ENCODE results near the gene TCF20.
A peak's percentile ranks its signal among the peaks of the same experiment; 100 is the strongest.

TCF20 gene

DNA sequence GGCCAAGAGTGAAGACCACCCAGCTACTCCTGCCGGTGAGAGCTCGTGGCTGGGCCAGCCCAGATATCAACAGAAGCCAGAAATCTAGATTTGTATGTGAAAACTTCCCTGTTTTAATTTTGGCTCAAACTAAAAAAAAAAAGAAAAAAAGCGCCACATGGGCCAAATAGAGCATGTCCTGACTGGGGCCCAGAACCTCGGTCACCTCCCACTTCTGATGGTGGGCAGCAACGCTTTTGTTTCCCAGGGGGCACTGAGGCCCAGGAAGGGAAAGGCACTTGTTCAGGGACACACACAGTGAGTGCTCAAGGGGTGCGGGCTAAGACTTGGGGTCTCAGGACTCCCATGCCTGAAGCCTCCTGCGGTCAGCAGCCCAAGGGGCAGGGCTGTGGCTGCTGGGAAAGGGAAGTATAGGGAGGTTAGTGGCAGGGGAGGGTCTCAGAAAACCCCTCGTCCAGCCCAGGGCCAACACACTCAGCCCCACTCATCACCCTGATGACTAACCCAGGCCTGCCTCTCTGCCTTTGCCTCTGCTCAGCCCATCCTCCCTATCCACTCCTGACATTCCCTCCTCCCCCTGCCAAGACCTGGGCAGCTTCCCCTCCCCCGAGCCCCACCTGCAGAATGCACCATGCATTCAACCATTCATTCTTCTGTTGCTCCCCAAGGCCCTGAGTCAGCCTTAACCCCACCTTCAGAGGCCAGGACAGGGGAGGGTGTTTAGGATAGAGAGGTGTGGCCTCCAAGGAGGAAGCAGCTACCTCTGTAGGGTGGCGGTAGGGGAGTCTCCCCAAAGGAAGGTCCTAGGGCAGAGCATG is 30.0 kb upstream of the TCF20 start:
- peak; percentile 16 for DNase-seq

DNA sequence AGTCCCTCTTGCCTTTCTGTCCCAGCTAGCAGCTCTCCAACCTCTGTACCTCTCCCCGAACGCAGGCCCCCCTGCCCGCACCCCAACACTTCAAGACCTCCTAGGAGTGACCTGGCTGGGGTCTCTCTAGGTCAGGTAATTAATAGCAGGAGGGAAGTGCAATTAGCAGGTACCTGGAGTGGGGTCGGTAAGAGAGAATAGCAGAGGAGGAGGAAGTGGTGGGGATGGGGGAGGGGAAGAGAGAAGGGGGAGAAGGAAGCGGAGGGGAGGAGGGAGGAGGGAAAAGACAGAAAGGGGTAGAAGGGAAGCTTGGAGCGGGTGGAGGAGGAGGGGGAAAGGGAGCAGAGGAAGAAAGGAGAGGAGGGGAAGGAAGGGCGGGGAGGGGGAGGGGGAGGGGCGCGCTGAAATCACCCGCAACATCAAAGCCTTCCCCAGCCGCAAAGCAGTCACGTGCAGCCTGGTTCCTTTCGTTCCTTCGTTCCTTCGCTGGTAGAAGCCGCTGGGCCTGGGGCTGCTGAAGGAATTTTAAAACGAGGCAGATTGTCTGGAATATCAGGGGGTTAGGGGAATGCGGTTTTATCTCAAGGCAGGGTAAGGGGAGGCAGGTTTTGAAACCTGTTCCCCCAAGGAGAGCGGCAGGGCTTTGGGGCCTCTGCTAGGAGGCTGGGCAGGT is 29.3 kb upstream of the TCF20 start:
- DNase-seq: no peak

DNA sequence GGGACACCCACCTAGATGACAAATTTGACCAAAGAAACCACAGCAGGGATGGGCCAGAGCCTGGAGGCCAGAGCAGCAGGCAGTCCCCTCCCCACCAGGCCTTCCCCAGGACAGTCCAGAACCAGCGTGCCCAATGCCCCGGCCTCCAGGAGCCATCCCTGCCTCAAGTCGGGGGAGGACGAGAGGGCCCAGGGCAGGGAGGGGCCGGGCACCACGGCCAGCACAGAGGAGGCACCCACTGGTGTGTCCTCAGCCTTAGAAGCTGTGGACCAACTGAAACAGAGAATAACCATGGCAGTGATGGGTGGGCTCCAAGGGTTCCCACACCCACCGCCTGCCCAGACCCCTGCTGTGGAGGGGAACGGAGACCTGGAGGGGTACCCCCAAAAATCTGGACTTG is 28.3 kb upstream of the TCF20 start:
- no peak for DNase-seq

DNA sequence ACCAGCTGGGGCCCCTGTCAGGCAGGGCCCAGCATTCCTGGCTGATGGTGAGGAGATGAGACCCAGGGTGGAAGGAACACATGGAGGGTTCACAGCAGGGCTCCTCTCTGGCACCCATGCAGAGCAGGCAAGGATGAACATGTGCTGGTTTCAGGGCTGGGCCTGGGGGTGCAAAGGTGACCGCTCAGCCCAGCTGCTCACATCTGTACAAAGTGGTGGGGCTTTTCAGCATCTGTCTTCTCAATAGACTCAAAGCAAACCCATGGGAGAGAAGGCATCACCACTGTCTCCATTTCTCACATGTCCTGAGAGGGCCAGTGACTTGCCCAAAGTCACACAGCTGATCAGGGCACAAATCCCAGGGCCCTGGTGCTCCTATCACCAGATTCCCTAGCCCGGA is 27.3 kb upstream of the TCF20 start:
- DNase-seq: no peak

DNA sequence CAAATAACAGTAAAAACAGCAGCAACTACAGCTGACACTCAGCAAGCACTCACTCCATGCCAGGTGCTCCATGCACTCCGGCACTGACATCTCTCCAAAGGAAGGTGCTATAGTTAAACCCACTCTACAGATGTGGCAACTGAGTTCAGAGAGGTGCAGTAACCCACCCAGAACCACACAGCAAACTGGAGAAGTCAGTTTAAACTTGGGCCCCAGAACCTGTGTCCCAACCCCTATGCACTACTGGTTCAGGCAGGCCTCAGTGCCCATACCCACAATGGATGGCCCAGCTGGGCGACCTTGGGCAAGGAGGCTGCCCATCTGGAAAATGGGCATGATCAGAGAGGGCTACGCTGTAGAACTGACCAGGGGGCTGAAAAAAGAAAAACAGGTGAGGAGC is 26.4 kb upstream of the TCF20 start:
- DNase-seq: no peak

DNA sequence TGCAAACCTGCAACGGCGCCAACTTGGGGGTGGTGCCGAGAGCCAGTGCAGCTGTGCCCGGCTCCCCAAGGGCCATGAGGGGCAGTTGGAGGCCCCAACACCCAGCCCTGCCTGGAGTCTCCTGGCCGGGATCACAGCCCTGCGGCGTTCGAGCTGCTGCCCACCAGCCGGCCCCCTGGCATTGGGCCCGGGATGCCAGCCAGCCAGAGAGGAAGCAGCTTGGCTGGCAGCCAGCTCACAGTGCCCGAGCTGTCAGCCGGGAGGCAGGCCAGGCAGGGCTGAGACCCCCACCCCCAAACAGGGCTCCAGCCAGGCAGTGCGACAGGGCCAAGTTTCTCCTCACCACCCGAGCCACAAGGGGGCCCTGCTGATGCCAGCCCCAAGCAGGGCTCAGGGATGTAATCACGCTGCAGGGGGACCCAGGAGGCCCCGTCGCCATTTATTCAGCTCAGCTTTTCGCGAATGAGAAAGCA is 26.0 kb upstream of the TCF20 start:
- no peak for DNase-seq

DNA sequence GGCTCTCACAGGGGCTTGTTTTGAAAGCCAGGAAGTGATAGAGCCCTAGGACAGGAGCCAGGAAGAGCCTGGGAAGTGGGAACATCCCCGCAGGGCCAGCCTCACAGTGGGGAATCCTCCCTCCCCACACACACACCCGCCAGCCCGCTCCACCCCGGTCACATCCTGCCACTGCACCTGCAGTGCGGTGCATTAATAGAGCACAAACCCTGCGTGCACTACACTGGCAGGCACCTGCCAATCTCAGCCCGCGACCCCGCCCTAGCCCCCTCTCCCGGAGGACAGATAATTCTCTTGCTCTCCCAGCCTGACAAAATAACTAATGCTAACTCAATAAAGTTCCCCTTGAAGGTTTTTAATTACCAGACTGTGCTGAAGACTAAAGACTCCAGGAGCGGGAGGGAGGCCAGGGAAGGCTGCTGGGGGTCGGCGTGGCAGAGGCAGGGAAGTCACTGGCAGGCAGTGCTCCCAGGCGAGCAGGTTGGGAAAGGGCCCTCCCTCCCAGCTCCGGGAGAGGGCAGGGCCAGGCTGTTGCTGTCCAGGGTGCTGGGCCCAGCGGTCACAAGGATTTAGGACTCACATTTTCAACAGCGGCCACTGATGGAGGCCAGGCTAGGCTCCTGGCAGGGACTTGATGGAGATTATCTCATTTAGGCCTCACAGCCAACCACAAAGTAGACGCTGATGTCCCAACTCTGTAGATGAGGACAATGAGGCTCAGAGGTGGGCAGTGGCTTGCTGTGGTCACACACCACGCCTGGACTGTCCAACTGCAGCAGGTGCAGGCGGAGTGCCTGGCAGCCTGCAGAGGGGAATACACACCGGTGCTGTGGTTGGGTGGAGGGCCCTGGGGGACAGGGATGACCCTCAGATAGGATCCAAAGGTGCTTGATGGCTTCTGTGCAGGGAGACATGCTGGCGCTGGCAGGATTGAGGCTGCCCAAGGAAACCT is 23.9 kb upstream of the TCF20 start:
- peak; percentile 45 for DNase-seq

DNA sequence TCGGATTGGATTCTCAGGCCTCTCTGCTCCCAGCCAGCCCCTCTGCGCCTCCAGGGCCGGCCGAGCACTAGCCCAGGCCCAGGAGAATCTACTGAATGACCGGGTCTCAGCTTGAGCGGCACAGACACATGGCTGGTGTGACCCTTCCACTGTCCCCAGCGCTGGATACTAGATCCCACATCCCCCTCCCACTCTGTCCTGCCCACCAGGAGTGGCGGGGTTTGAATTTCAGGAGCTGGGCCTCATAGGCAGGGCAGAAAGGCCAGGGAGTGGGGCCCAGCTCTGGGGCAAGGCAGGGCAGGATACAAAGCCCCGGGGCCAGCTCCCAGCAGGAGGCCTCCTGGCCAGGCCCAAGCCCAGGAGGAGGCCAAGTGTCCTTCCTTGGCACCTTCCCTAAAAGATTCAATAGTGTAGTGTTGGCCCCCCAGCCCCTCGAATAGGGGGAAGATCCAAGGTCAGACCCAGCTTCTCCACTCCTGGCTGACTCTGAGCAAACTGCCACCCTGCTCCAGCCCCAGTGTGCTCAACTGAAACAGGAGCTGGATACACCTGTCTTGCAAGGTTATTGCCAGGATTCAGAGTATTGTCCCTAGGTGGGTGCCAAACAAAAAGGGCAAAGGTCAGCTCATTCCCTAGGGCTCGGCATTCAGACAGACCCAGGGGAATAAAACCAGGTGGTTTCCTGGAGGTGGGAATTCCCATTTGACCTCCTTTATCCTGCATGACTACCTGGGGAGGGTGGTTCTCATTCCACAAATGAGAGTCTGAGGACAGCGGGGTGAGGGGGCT is 22.5 kb upstream of the TCF20 start:
- peak; percentile 26 for DNase-seq

DNA sequence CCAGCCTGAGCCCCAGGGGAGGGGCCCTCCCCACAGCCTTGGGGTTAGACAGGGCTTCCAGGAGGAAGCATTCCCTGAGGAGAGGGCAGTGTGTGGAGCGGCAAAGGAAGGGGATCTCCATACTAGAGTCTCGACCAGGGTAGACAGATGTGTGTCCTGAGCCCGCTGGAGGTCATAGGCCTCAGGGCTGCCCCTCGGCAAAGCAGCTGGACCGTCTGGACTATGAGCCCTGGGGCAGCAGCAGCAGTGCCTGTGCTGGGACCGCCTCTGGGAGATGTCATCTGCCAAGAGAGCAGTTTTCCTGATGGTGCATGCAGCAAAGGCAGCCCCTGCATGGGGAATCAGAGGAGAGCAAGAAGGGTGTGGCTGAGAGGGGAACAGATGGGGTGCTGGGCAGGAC is 20.8 kb upstream of the TCF20 start:
- DNase-seq: no peak

DNA sequence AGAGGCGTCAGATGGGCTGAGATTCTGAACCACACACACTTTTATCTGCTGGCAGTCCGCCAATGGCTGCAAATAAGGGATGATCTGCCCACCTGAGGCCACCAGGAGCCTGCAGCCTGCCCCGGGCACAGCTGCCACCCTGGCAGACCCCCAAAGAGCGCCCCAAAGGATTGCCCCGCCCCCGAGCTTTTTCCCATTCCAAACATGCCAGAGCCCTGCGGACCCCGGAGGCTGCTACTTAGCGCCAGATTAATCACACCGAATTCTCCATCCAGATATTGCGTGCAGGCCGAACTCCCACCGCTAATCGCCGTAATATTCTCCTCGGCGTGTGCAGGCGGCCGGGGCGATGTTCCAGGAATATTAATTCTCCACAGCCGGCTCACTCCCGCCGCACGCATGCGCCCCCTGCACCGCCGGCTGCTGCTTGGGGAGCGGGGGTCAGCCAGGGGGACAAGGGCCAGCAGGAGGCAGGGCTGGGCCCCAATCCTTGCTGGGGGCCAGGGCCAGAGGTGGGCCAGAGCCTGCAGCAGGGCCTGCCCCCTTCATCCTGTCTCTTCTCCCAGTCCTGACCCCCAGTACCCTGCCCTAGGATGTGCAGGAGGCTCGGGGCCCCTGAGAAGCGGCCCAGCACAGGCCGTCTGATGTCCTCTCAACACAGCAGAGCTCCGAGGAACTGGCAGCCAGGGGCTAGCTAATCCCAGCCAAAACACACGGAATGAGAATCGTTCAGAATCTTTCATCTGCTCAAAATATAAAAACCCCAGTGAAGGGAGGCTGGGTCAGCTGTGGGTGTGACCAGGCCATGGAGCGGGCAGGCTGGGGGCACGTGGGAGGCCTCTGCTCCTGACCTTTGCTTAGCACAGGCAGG is 19.5 kb upstream of the TCF20 start:
- no peak for DNase-seq

DNA sequence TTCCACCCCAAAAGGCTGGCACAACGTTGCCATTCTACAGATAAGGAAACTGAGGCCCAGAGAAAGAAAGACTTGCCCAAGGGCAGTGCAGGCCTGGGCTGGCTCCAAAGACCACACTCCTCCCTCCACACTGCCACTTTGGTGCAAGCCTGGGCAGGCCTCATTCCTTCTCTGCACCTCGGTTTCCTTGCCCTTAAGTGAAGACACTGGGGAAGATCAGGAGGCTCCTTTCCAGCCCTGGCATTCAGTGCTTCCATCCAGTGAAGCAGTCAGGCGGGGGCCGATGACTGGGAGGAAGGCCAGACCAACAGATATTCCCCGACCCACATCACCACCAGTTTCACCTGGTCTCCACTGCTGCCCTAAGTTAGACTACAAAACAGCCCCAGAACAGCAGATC is 18.3 kb upstream of the TCF20 start:
- DNase-seq: no peak

DNA sequence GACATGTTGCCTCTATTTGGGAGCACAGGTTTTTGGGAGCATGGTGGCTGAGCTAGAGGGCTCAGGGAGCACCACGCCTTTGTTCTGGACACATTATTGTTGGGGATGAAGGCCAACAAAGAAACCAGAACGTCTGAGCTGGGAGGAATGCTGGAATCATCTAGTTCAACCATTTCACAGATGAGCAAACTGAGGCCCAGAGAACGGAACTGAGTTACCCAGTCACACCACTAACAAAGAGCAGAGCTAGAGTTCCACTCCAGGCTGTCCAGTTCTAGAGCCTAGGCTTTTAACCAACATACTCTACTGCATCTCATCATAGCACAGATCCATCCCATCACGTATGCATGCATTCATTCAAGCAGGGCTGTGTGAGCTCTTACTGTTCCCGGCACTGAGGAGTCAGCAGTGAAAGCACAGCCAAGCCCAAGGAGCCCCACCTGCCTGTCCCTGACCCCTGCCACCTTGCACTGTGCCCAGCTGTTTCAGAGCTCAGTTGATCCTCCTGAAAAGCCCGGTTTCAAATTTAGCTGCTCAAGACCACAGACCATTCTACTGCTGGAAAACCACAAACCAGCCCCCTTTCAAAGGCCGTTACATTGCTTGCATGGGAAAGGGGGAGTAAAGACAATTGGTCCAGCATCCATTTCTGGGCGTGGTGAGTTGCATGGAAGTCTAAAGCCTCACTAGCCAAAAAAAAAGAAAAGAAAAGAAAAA is 16.9 kb upstream of the TCF20 start:
- DNase-seq: no peak

DNA sequence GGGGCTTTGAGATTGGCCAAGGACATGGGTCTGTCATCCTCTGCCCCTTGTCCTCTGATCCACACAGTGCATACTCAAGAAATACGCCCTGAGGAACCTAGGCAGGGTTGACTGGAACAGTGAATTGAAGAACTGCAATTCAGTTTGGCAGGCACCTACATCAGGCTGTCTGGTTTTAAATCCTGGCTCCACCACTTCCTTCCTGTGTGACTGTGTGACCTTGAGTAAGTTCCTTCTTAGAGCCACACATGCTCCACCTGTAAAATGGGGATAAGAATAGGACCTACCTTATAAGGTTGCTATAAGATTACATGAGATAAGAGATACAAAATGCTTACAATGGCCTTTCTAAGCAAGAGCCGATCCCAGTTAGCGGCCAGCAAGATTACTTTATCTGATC is 15.8 kb upstream of the TCF20 start:
- DNase-seq: no peak

DNA sequence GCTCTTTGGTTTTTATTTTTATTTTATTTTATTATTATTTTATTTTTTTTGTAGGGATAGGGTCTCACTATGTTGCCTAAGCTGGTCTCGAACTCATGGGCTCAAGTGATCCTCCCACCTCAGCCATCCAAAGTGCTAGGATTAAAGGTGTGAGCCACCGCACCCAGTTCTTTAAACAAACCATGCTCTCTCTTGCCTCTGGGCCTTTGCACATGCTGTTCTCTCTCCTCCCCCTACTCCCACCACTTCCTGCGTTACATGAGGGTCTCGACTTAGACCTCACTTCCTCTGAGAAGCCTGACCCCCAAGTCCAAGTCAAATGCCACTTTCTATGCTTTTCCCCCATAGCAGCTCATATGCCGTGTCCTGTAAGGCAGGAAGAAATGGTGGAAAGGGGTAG is 15.2 kb upstream of the TCF20 start:
- no peak for DNase-seq

DNA sequence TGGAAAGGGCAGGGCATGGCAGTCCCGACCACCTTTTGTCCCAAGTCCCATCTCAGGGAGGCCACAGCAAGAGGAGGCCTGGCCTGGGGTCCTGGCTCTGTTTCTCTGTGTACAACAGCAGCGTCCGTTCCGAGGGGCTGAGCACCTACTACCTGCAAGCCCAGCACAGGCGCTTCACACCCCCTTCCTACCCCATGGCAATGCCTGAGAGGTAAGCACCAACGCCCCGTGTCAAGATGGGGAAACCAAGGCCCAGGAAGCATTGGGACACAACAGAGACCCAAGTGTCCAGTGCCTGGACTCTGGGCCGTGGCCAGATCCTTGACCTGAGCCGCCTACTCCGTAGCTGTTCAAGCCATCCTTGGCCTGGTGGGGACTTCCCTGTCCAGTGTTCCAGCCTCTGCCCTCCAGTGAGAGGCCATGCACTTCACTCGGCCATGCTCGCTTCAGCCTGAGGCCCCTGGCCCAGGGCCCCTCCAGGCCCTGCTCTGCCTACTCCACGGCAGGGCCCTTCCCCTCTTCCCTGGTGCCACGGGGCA is 14.3 kb upstream of the TCF20 start:
- no peak for DNase-seq

DNA sequence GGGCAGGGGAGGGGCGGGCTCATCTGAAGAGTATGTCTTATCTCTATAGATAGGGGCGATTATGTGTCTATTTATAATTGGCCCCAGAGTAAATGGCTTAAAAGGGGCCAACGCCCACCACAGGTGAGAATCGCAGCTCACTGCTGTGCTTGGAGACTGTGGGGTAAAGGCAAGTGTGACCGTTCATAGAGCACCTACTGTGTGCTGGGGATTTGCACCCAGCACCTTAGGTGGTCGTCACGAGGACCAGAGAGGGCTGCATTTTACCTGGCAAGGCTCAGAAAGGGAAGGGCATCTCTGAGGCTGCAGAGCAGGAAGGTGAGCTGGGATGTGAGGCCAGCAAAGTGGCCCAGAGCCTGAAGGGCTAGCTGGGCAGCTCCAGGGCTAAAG is 13.7 kb upstream of the TCF20 start:
- DNase-seq: no peak

DNA sequence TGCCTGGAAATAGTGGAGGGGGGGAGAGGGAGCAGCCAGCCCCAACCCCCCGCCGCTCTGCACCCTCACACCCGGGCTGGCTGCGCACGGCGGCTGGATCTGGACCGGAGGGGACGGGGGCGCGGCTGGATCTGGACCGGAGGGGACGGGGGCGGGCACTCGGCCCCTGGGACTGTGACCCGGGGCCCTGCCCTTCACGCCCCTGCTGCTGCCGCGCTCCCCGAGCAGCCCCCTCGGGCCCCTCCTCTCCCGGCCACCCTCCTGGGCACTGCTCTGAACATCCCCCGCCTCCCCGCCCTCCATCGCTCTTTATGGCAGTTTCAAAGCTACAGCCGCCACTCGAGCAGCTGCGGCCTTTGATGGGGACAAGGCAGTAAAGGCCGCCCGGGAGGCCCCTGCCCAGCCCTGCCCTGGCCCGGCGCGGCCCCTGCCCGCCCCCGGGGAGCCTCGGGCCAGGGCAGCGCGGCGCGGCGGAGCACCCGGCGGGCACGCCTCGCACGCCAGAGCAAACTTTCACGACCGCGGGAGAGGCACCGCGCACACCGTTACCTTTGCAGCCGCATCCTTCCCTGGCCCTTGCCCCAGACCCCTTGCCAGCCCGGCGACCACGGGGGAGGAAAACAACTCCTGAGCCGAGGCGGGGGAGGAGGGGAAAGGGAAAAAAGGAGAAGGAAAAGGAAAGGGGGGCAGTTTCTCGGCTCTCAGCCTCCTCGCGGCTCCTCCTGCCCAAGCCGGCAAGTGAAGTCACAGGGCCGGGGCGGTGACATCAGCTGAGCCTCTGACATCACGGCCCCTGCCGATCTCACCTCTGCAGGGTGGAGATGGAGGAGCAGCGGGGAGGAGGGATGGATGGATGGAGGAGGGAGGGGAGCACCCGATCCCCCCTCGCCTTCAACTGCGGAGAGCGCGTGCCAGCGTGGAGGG is 13.1 kb upstream of the TCF20 start:
- DNase-seq: no peak

DNA sequence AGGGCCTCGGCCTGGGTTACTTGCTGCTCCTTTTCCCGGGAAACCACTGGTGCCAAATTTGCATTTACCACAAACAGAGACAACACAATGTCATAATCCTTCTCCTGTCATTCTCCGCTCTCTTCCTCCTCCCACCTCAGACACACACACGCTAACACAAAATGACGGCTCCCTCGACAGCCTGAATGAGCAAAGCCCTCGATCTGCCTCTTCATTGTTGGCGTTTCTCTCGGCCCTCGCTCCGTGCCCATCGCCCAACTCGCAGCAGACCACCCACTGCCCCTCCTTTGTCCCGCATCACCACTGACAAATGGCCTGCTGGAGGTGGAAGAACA is 12.5 kb upstream of the TCF20 start:
- no peak for DNase-seq

DNA sequence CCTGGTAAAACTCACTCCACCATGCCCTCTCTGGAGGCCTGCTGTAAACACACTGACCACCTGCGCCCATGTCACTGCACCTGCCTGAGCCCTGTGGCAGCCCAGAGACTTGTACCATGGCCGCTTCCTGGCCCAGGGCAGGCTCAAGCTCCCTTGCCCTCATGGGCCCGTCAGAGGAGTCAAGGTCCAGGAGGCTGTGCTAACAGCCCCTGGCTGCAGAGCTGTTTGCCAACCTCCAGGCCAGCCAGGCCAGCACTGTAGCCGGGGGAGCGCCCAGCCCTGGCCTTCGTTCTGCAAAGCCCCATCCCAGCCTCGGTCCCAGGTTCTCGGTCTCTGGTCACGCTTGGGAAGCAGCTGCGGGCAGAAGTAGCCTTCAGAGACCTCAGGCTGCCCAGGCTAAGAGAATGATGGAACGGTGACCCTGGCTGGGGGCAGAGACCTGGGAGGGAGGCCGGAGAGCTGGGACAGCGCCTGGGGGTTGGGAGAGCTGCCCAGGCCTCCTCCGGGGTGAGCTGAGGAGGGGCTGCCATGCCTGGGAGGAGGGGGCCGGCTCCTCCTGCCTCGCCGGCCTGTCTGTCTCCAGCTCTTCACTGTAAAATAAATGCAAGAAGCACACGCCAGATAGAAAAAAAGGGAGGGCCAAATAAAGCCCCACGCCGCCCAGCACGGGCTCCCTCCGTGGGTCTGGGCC is 11.9 kb upstream of the TCF20 start:
- peak; percentile 32 for DNase-seq
